Central memory CD4-positive, alpha-beta T cell (primary cell): ENCODE measurements around the gene MDGA2.
"Not testable (repeated sequence)": the region's sequence is repeated elsewhere in the genome, so short reads cannot be mapped to it uniquely, and the experiment has no call there.

Experiments
- DNase-seq: peaks from one replicate; pipeline ENCODE4 v3.0.0; 2022
- total RNA-seq, 3 experiments: gene quantifications; one replicate each; lab custom pipeline; 2026; lab: John Stamatoyannopoulos, UW

Gene MDGA2
- 0 reads per million in 3 experiments for total RNA-seq

GRCh38 chr14:47675466-47676314, at the start of gene MDGA2:
MDGA2 (minus strand) TSS chr14:47675605.
- no peak for DNase-seq

GRCh38 chr14:47722929-47723693, 47.7 kb upstream of the MDGA2 start:
- no peak for DNase-seq

GRCh38 chr14:47720281-47720680, 44.9 kb upstream of the MDGA2 start:
- no peak for DNase-seq

- DNase-seq = no peak
Observed at GRCh38 chr14:47715330-47715729, 39.9 kb upstream of the MDGA2 start.

- no peak for DNase-seq
Observed at GRCh38 chr14:47710581-47710980, 35.2 kb upstream of the MDGA2 start.

- no peak for DNase-seq
Observed at GRCh38 chr14:47705683-47706082, 30.3 kb upstream of the MDGA2 start.

GRCh38 chr14:47691829-47692228, 16.4 kb upstream of the MDGA2 start:
- DNase-seq = no peak

GRCh38 chr14:47678993-47679392, 3.6 kb upstream of the MDGA2 start:
- DNase-seq = no peak

- DNase-seq = no peak
Observed at GRCh38 chr14:47678157-47678556, 2.8 kb upstream of the MDGA2 start.

- no peak for DNase-seq
Observed at GRCh38 chr14:47676315-47676617, 861 bp upstream of the MDGA2 start.

GRCh38 chr14:47674543-47675465, 601 bp downstream of the MDGA2 start:
- no peak for DNase-seq

- DNase-seq = no peak
Observed at GRCh38 chr14:47674148-47674542, 1.3 kb downstream of the MDGA2 start.

- no peak for DNase-seq
Observed at GRCh38 chr14:47665337-47666134, 9.9 kb downstream of the MDGA2 start.

GRCh38 chr14:47662466-47662865, 12.9 kb downstream of the MDGA2 start:
- DNase-seq = no peak

- DNase-seq = no peak
Observed at GRCh38 chr14:47660158-47660557, 15.2 kb downstream of the MDGA2 start.

- DNase-seq = no peak
Observed at GRCh38 chr14:47658041-47658440, 17.4 kb downstream of the MDGA2 start.

GRCh38 chr14:47657143-47657542, 18.3 kb downstream of the MDGA2 start:
- DNase-seq = no peak

- no peak for DNase-seq
Observed at GRCh38 chr14:47651337-47651736, 24.1 kb downstream of the MDGA2 start.

- no peak for DNase-seq
Observed at GRCh38 chr14:47637753-47638152, 37.7 kb downstream of the MDGA2 start.

GRCh38 chr14:47626151-47627035, 49.0 kb downstream of the MDGA2 start:
- no peak for DNase-seq

GRCh38 chr14:47624126-47624525, 51.3 kb downstream of the MDGA2 start:
- not testable (repeated sequence) for DNase-seq
